ENCODE data around the gene ATG16L2.

DNA sequence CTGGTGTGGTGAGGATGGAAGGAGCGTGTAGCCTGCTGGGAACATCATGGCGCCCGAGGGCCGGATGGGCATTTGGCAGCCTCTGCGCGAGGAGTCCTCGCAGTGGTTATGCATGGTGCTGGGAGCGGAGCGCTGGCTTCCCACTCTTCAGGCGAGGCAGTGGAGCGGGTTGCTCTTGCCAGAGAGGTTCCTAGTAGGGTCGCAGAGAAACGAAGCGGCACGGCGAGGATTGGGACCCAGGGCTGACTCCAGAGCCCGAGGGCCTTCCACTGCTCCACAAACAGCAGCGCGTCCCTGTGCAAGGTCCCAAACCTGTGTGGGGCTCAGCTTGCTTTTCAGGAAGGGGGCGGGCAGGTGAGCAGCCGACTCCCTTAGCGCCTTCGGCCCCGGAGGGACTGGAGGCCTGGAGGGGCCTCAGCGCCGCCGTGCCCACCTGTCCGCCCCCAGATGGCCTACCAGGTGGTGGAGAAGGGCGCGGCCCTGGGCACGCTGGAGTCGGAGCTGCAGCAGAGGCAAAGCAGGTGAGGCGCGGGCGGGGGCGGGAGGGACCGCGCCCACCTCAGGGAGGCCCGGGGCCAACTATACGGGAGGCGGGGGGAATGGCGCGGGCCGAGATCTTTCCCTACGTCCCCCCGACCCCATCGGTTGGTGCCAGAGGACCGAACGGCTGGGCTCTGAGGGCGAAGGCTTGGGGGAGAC, 7.2 kb downstream of the ATG16L2 start:
- TF ChIP-seq TARDBP (IDR thresholded peaks at IDR 0.05; ENCODE audit: borderline replicate concordance) (no peak), EZH2 (IDR thresholded peaks at IDR 0.05; ENCODE audit: borderline replicate concordance, control insufficient read depth, low read depth, low read length) (no peak), CTCF (IDR thresholded peaks at IDR 0.05 in 2 of 3, conservative IDR thresholded peaks at IDR 0.05 in 1 of 3; ENCODE audit: control insufficient read depth in 2 of 3, extremely low read depth in 1 of 3, insufficient read depth in 1 of 3, low read depth in 3 of 3, low read length in 3 of 3) (no peak), EP300 (IDR thresholded peaks at IDR 0.05; ENCODE audit: borderline replicate concordance in 1 of 2, control insufficient read depth in 1 of 2, low read depth in 2 of 2, low read length in 2 of 2) (no peak), POLR2A (IDR thresholded peaks at IDR 0.05; ENCODE audit: low read depth, low read length) (no peak), SUPT20H (IDR thresholded peaks at IDR 0.05; ENCODE audit: borderline replicate concordance, control insufficient read depth, low read depth, low read length) (no peak), RAD51 (IDR thresholded peaks at IDR 0.05) (no peak), SREBF2 (IDR thresholded peaks at IDR 0.05; ENCODE audit: low read length) (no peak), HDGF (IDR thresholded peaks at IDR 0.05) (no peak)
- TF ChIP-seq, protein P1, sequence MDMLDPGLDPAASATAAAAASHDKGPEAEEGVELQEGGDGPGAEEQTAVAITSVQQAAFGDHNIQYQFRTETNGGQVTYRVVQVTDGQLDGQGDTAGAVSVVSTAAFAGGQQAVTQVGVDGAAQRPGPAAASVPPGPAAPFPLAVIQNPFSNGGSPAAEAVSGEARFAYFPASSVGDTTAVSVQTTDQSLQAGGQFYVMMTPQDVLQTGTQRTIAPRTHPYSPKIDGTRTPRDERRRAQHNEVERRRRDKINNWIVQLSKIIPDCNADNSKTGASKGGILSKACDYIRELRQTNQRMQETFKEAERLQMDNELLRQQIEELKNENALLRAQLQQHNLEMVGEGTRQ (IDR thresholded peaks at IDR 0.05; ENCODE audit: borderline replicate concordance, low read depth, low read length) = no peak
- TF ChIP-seq, protein P2, sequence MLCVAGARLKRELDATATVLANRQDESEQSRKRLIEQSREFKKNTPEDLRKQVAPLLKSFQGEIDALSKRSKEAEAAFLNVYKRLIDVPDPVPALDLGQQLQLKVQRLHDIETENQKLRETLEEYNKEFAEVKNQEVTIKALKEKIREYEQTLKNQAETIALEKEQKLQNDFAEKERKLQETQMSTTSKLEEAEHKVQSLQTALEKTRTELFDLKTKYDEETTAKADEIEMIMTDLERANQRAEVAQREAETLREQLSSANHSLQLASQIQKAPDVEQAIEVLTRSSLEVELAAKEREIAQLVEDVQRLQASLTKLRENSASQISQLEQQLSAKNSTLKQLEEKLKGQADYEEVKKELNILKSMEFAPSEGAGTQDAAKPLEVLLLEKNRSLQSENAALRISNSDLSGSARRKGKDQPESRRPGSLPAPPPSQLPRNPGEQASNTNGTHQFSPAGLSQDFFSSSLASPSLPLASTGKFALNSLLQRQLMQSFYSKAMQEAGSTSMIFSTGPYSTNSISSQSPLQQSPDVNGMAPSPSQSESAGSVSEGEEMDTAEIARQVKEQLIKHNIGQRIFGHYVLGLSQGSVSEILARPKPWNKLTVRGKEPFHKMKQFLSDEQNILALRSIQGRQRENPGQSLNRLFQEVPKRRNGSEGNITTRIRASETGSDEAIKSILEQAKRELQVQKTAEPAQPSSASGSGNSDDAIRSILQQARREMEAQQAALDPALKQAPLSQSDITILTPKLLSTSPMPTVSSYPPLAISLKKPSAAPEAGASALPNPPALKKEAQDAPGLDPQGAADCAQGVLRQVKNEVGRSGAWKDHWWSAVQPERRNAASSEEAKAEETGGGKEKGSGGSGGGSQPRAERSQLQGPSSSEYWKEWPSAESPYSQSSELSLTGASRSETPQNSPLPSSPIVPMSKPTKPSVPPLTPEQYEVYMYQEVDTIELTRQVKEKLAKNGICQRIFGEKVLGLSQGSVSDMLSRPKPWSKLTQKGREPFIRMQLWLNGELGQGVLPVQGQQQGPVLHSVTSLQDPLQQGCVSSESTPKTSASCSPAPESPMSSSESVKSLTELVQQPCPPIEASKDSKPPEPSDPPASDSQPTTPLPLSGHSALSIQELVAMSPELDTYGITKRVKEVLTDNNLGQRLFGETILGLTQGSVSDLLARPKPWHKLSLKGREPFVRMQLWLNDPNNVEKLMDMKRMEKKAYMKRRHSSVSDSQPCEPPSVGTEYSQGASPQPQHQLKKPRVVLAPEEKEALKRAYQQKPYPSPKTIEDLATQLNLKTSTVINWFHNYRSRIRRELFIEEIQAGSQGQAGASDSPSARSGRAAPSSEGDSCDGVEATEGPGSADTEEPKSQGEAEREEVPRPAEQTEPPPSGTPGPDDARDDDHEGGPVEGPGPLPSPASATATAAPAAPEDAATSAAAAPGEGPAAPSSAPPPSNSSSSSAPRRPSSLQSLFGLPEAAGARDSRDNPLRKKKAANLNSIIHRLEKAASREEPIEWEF (IDR thresholded peaks at IDR 0.05; ENCODE audit: insufficient replicate concordance, low read depth, low read length) = no peak
